GM12878 (cell line): ENCODE data around the gene RRP15. TPM values are rescaled to one million over a fixed set of nuclear protein-coding genes. Genes with fewer than 3 reads are reported as not detected.

Source experiments
- ATAC-seq: fragments of 200-7000 bp; cut with Tn5 transposase; 3 replicates; pipeline ENCODE4 v1.9.1; 2020; ENCODE audit warnings: mild to moderate bottlenecking, moderate library complexity
- BruUV-seq: library from RNA; stranded (reverse); fragments of 400-500 nt; replicated peaks from 2 replicates; lab custom pipeline; 2021; lab: Mats Ljungman, UMichigan
- CTCF ChIA-PET: fragments of 300-600 bp; sonication (Branson Sonifier 250); formaldehyde crosslinking; extraction: SDS; loops from one replicate; lab custom pipeline; 2021; ENCODE audit warnings: inconsistent platforms; lab: Yijun Ruan, JAX
- POLR2A ChIA-PET: fragments of 350-600 bp; formaldehyde crosslinking; extraction: SDS; loops from one replicate; lab custom pipeline; 2021; ENCODE audit warnings: inconsistent platforms; lab: Charles Lee
- RAD21 ChIA-PET: fragments of 300-600 bp; sonication (Branson Sonifier 250); formaldehyde crosslinking; loops from one replicate; lab custom pipeline; 2023; ENCODE audit warnings: antibody characterized with exemption; ENCODE audit not compliant: unreplicated experiment; lab: Charles Lee
- SMC1A ChIA-PET: fragments of 300-600 bp; sonication (Branson Sonifier 250); formaldehyde crosslinking; loops from one replicate; lab custom pipeline; 2023; ENCODE audit not compliant: unreplicated experiment, uncharacterized antibody; lab: Charles Lee
- DNase-seq: peaks from one replicate; pipeline ENCODE4 v3.0.0-alpha.2; 2011; ENCODE audit warnings: low read depth, low spot score
- FAIRE-seq: peaks from 3 replicates; lab custom pipeline; 2011; peaks lifted over from hg19 to GRCh38; lab: Jason Lieb, UNC
- H2AFZ ChIP-seq: 2 replicates; pipeline ENCODE4 v1.6.0; 2011; ENCODE audit warnings: low read depth, low read length, control low read depth; ENCODE audit not compliant: control insufficient read depth
- H3K27ac ChIP-seq: 2 replicates; pipeline ENCODE4 v1.5.1; 2011; ENCODE audit warnings: control low read depth; ENCODE audit not compliant: control insufficient read depth, insufficient read depth
- H3K27me3 ChIP-seq, 2 experiments: replicated peaks in 1 of 2; 2 replicates each; pipeline versions ENCODE4 v1.6.0 to v1.6.1; 2011; ENCODE audit warnings: low read length in 1 of 2; ENCODE audit not compliant: control insufficient read depth in 2 of 2, insufficient read depth in 2 of 2
- H3K36me3 ChIP-seq, 2 experiments: 2 replicates each; pipeline ENCODE4 v1.5.1; 2011; ENCODE audit warnings: low read length in 1 of 2; ENCODE audit not compliant: control insufficient read depth in 2 of 2, insufficient read depth in 2 of 2
- H3K4me1 ChIP-seq: 2 replicates; pipeline ENCODE4 v1.6.1; 2011; ENCODE audit warnings: mild to moderate bottlenecking, low read length, moderate library complexity, mixed read lengths; ENCODE audit not compliant: control insufficient read depth, insufficient read depth
- H3K4me2 ChIP-seq: 2 replicates; pipeline ENCODE4 v1.6.0; 2011; ENCODE audit warnings: control low read depth; ENCODE audit not compliant: control insufficient read depth, insufficient read depth
- H3K4me3 ChIP-seq: fragments of 200-600 bp; sonication (generic); 2 replicates; pipeline ENCODE4 v1.5.1; 2016
- H3K79me2 ChIP-seq: 2 replicates; pipeline ENCODE4 v1.6.0; 2011; ENCODE audit warnings: low read length; ENCODE audit not compliant: control insufficient read depth, insufficient read depth
- H3K9ac ChIP-seq: 2 replicates; pipeline ENCODE4 v1.8.0; 2011; ENCODE audit warnings: low read length, control low read depth, mixed read lengths; ENCODE audit not compliant: control insufficient read depth, insufficient read depth
- H3K9me3 ChIP-seq: replicated peaks from 3 replicates; pipeline ENCODE4 v1.5.1; 2011; ENCODE audit warnings: mild to moderate bottlenecking, low read length; ENCODE audit not compliant: control insufficient read depth, insufficient read depth
- H4K20me1 ChIP-seq: 2 replicates; pipeline ENCODE4 v1.6.0; 2011; ENCODE audit not compliant: control insufficient read depth, insufficient read depth
- CBX5 ChIP-seq: sonication (generic); IDR thresholded peaks from 2 replicates; pipeline ENCODE4 v1.6.1; 2016; ENCODE audit warnings: low read depth, moderate library complexity, mild to moderate bottlenecking, inconsistent platforms
- E4F1 ChIP-seq: fragments of 450-650 bp; IDR thresholded peaks from 2 replicates; pipeline ENCODE4 v1.6.1; 2018; ENCODE audit warnings: borderline replicate concordance, mild to moderate bottlenecking; ENCODE audit not compliant: partially characterized antibody
- MLLT1 ChIP-seq: fragments of 450-650 bp; IDR thresholded peaks from 2 replicates; pipeline ENCODE4 v1.6.1; 2016; ENCODE audit warnings: mild to moderate bottlenecking
- MXI1 ChIP-seq: fragments of 150-350 bp; IDR thresholded peaks from 2 replicates; pipeline ENCODE4 v1.6.1; 2011; ENCODE audit warnings: low read depth, mild to moderate bottlenecking, inconsistent platforms, low read length, improper control_type of control experiment
- NR2C1 ChIP-seq: fragments of 450-650 bp; IDR thresholded peaks from 2 replicates; pipeline ENCODE4 v1.6.1; 2017; ENCODE audit warnings: antibody characterized with exemption, mild to moderate bottlenecking, moderate library complexity
- POLR2AphosphoS5 ChIP-seq: IDR thresholded peaks from 2 replicates; pipeline ENCODE4 v1.6.1; 2011; ENCODE audit warnings: mild to moderate bottlenecking, low read length, inconsistent platforms
- SIN3A ChIP-seq: IDR thresholded peaks from 2 replicates; pipeline ENCODE4 v1.6.1; 2012; ENCODE audit warnings: low read depth, low read length, improper control_type of control experiment
- SMAD1 ChIP-seq: fragments of 450-650 bp; IDR thresholded peaks from 2 replicates; pipeline ENCODE4 v1.6.1; 2018; ENCODE audit warnings: mild to moderate bottlenecking, low read depth; ENCODE audit not compliant: partially characterized antibody
- ZNF207 ChIP-seq: fragments of 450-650 bp; IDR thresholded peaks from 2 replicates; pipeline ENCODE4 v1.6.1; 2014; ENCODE audit warnings: antibody characterized with exemption, mild to moderate bottlenecking, borderline replicate concordance
- WGBS: methylation state at CpG from one replicate; pipeline ENCODE4 v1.1.6; 2016; ENCODE audit warnings: low lambda C conversion rate; ENCODE audit not compliant: insufficient replicate concordance, insufficient coverage; ENCODE audit errors: missing lambda C conversion rate; 5-methylcytosine and 5-hydroxymethylcytosine counted together
- in situ Hi-C: fragments of 300-500 bp; cut with MboI; formaldehyde crosslinking; loops from 9 replicates; pipeline ENCODE4 v1.14.3; 2018; ENCODE audit warnings: mixed read lengths
- intact Hi-C: fragments of 100-400 bp; cut with micrococcal nuclease; formaldehyde crosslinking; loops from one replicate; pipeline ENCODE4 v1.14.2; 2022; ENCODE audit not compliant: unreplicated experiment
- polyA plus RNA-seq, 11 experiments: library from polyadenylated mRNA; depleted of rRNA in 4 of 11; unstranded in 6 of 11; stranded (reverse) in 5 of 11; fragments of >200 nt; fragmentation: Nextera tagmentation in 4 of 11; fragmentation: Illumina TruSeq in 1 of 11; extraction: Ambion mirVana in 4 of 11; extraction: Trizol in 1 of 11; gene quantifications; 1 replicate in 1 of 11; 2 replicates in 10 of 11; pipeline versions ENCODE4 v1.2.1 to v1.2.3, GENCODE V29; 2011 to 2016; ENCODE audit warnings: inconsistent platforms in 2 of 11, missing spikeins in 2 of 11, low read depth in 1 of 11
- total RNA-seq, 4 experiments: library from RNA; depleted of rRNA in 3 of 4; stranded (reverse); fragments of >200 nt in 3 of 4; fragmentation: Illumina TruSeq in 1 of 4; extraction: Trizol in 1 of 4; gene quantifications; 2 replicates each; pipeline versions ENCODE4 v1.2.1 to v1.2.3, GENCODE V29; 2013 to 2021
- TF ChIP-seq, protein P1 (sequence below): fragments of 150-350 bp; IDR thresholded peaks from 2 replicates; pipeline ENCODE4 v1.6.1; 2014; ENCODE audit warnings: mild to moderate bottlenecking, low read depth, low read length
- TF ChIP-seq, protein P2 (sequence below): fragments of 450-650 bp; formaldehyde crosslinking; IDR thresholded peaks from 2 replicates; pipeline ENCODE4 v1.4.0; 2022; ENCODE audit warnings: mild to moderate bottlenecking, moderate library complexity

The RRP15 gene
- total and polyA plus RNA-seq, 10 of the 15 experiments (the other 5 are each of a cell fraction or from before 2014, with no cell fraction given), result 5.6 to 37.8 (median 19.1) TPM

- SMC1A ChIA-PET, result no interaction called here
- Histone ChIP-seq H3K79me2 (no peaks in the 10 kb centered on the region), H3K4me3 (no peak overlapping the region), H3K36me3 (no peaks in the 10 kb centered on the region), H3K4me2 (no peak overlapping the region), H3K27ac (no peak overlapping the region), H3K27me3 (peaks cover 3 to 12% of the 10 kb centered on the region in 2 experiments; a peak in 3 of 4 replicates), H3K4me1 (peaks cover 4% of the 10 kb centered on the region), H3K9ac (no peak overlapping the region), H2AFZ (no peak overlapping the region), H3K9me3 (no peaks in the 10 kb centered on the region), H4K20me1 (no peaks in the 10 kb centered on the region)
- intact Hi-C loops, result no loop called here
- RAD21 ChIA-PET, result no interaction called here
- TF ChIP-seq, protein P1, sequence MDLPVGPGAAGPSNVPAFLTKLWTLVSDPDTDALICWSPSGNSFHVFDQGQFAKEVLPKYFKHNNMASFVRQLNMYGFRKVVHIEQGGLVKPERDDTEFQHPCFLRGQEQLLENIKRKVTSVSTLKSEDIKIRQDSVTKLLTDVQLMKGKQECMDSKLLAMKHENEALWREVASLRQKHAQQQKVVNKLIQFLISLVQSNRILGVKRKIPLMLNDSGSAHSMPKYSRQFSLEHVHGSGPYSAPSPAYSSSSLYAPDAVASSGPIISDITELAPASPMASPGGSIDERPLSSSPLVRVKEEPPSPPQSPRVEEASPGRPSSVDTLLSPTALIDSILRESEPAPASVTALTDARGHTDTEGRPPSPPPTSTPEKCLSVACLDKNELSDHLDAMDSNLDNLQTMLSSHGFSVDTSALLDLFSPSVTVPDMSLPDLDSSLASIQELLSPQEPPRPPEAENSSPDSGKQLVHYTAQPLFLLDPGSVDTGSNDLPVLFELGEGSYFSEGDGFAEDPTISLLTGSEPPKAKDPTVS, result no peak
- TF ChIP-seq POLR2AphosphoS5 (no peak), E4F1 (no peak), SMAD1 (no peak), NR2C1 (no peak), SIN3A (no peak), MLLT1 (no peak), ZNF207 (no peak), MXI1 (no peak), CBX5 (no peak)
- TF ChIP-seq, protein P2, sequence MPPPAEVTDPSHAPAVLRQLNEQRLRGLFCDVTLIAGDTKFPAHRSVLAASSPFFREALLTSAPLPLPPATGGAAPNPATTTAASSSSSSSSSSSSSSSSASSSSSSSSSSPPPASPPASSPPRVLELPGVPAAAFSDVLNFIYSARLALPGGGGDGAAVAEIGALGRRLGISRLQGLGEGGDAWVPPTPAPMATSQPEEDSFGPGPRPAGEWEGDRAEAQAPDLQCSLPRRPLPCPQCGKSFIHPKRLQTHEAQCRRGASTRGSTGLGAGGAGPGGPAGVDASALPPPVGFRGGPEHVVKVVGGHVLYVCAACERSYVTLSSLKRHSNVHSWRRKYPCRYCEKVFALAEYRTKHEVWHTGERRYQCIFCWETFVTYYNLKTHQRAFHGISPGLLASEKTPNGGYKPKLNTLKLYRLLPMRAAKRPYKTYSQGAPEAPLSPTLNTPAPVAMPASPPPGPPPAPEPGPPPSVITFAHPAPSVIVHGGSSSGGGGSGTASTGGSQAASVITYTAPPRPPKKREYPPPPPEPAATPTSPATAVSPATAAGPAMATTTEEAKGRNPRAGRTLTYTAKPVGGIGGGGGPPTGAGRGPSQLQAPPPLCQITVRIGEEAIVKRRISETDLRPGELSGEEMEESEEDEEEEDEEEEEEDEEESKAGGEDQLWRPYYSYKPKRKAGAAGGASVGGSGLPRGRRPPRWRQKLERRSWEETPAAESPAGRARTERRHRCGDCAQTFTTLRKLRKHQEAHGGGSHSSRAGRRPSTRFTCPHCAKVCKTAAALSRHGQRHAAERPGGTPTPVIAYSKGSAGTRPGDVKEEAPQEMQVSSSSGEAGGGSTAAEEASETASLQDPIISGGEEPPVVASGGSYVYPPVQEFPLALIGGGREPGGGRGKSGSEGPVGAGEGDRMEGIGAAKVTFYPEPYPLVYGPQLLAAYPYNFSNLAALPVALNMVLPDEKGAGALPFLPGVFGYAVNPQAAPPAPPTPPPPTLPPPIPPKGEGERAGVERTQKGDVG (CRISPR knock-in tag), result no peak
- no peak for ATAC-seq
- POLR2A ChIA-PET, result no interaction called here
- 83% methylated on average over 4 of the region's 4 CpGs for WGBS
- FAIRE-seq, result no peak
- DNase-seq, result no peak
- BruUV-seq, result no TSS peak
- CTCF ChIA-PET, result interaction anchor here (0.8 to 0.9 kb wide), 2 partner anchors 12 to 16 kb away, joined by 3 read pairs; no protein-coding TSS in a partner anchor
- in situ Hi-C loops, result loop anchor here (10.0 kb wide), 2 partner anchors 1223 to 1473 kb away; no protein-coding TSS in a partner anchor
Measured at GRCh38 chr1:218342091-218342490, 57.0 kb downstream of the RRP15 start.
